ENCODE data around the gene ERCC2.
"Not testable (repeated sequence)": the region's sequence is repeated elsewhere in the genome, so short reads cannot be mapped to it uniquely, and the experiment has no call there.

ERCC2 gene

DNA sequence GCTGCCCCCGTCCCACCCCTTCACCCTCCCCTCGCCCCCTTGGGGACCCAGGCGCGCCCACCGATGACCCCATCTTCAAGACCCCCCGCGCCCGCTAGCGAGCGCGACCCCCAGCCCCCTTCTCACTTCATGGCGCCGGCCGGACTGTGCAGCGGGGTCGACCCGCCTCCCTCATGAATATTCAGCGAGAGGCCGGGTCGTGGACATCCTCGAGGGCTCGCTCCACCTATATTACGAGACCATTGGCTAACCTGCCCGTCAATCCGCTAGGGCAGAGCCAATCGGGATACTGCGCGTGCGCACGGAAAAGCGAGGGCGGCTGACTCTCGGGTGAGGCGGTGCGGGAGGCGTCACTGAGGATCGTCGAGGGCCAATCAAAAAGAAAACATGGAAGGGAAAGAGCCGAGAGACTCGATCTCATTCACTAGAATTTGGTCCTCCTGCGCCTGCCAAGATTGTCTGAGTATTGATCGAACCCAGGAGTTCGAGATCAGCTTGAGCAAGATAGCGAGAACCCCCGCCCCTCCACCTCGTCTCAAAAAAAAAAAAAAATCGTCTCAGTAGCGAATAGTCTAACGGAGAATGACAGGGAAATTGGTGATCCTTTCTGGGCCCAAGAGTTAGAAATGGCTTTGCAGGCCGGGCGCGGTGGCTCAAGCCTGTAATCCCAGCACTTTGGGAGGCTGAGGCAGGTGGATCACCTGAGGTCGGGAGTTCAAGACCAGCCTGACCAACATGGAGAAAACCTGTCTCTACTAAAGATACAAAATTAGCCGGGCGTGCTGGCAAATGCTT lies at the start of gene ERCC2:
Gene ERCC2 (minus strand): TSS at position 164 of the 795 bp plus-strand sequence. CDS start 33 bp downstream, at position 131.
- DNase-seq: peak; percentile 99

DNA sequence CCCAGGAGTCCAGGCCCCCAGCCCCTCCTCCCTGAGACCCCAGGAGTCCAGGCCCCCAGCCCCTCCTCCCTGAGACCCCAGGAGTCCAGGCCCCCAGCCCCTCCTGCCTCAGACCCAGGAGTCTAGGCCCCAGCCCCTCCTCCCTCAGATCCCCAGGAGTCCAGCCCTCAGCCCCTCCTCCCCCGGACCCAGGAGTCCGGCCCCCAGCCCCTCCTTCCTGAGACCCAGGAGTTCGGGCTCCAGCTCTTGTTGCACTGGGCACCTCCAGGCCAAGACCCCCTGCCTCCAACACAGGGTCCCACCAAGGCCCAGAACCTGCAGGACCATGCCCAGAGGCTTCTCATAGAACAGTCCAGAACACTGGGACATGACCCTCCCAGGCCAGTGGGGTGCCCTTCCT lies 49.5 kb upstream of the ERCC2 start:
- no peak for DNase-seq

DNA sequence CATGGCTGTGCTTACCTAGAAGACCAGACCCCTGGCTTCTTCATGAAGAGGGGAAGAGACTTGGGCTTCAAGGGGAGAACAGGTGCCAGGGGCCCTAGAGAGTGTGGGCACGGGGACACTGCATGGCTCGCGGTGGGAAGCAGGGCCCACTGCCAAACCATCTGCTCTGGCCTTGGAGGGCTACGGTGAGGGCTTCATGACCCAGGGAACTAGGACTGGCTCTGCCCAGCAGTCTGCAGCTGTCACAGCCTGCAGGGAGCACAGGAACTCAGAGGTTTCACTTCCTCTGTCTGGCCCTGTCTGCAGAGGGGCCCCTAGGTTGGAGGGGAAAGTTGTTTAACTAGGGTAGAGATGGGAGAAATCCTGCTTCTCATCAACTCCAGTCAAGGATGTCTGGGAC lies 49.0 kb upstream of the ERCC2 start:
- DNase-seq: peak; percentile 62

DNA sequence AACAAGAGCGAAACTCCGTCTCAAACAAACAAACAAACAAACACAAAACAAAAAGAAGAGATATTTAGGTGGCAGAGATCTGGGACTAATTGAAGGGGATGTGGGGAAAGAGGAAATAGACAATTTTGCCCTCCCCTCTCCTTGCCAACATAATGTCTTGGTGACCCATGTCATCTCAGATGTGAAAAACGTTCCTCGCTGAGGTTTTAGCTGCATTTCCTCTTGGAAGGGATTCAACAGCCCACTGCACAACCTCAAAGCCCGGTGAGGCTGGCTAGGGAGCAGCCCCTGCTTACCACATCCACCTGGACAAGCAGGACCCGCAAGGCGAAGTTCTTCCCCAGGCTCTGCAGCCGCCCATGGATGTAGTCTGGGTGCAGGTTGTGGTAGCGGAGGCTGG lies 48.4 kb upstream of the ERCC2 start:
- DNase-seq: no peak

DNA sequence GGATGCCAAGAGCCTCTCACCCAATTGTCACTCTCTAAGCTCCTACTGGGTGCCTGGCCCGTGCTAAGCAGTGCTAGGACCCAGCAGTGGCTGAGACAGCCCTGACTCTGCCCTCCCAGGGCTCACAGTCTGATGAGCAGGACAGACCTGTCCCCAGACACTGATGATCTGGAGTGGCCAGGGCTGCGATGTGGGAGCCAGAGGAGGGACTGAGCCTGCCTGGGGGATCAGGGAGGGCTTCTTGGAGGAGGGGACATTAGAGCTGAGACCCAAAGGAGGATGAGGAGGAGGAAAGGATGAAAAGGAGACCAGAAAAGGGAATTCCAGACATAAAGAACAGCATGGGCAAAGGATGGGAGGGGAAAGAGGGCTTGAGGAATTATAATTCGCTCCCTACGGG lies 46.8 kb upstream of the ERCC2 start:
- DNase-seq: no peak

DNA sequence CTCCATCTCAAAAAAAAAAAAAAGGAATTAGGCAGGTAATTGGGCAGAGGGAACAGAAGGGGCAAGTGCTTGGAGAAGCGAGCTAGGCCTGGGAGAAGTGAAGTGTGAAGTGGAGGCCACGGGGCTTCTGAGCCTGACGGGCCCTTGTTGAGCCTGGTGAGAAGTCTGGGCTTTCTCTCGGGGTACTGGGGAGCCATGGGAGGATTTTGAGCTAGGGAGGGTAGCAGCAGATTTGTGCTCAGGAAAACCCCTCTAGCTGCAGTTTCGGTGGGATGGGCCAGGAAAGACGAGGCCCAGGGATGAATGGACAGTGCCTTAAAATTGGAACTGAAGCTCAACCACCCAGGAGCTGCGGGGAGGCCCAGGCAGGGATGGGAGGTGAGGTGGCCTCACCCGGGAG lies 44.1 kb upstream of the ERCC2 start:
- no peak for DNase-seq

DNA sequence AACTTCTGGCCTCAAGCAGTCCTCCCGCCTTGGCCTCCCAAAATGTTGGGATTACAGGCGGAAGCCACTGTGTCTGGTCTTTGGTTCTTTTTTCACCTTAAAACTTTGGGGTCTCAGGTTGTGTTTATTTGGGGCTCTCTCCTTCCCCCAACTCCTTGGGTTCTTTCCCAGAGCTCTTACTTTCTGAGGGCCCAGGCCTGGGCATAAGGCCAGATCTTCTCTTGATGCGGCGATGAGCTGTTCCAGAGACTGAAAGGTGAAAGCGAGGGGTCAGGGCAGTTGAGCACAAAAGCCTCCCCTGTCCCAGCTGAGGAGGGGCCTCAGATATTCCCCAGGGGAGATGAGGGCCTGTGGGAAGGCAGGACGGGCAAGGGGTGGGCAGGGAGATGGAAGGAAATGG lies 43.1 kb upstream of the ERCC2 start:
- DNase-seq: no peak

DNA sequence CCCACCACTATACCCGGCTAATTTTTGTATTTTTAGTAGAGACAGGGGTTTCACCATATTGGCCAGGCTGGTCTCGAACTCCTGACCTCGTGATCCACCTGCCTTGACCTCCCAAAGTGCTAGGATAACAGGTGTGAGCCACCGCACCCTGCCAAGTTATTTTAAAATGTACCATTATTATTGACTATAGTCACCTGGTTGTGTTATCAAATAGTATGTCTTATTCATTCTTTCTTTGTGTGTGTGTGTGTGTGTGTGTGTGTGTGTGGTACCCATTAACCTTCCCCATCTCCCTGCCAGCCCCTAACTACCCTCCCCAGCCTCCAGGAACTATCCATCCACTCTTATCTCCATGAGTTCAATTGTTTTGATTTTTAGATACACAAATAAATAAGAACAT lies 40.0 kb upstream of the ERCC2 start:
- not testable (repeated sequence) for DNase-seq

DNA sequence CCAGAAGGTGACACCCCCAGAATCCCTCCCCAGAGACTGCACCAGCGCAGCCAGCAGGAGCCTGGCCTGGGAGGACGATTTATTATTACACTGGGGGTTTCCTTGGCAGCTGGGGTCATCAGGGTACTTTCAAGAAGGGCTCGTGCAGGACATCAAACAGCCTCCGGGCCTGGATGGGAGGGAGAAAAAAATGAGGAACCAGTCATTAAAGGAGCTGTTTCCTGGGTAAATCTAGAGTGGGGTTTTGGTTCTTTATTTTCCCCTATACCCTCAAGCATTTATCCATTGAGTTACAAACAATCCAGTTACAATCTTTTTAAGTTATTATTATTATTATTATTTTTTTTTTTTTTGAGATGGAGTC lies 39.2 kb upstream of the ERCC2 start:
- no peak for DNase-seq

DNA sequence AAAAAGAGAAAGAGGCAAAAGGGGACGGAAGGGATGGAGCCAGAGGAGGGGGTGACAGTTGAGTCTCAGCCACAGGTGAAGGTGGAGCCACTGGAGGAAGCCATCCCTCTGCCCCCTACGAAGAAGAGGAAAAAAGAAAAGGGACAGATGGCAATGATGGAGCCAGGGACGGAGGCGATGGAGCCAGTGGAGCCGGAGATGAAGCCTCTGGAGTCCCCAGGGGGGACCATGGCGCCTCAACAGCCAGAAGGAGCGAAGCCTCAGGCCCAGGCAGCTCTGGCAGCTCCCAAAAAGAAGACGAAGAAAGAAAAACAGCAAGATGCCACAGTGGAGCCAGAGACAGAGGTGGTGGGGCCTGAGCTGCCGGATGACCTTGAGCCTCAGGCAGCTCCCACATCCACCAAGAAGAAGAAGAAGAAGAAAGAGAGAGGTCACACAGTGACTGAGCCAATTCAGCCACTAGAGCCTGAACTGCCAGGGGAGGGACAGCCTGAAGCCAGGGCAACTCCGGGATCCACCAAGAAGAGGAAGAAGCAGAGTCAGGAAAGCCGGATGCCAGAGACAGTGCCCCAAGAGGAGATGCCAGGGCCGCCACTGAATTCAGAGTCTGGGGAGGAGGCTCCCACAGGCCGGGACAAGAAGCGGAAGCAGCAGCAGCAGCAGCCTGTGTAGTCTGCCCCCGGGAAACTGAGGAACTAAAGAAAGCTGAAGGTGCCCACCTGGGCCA lies 38.6 kb upstream of the ERCC2 start:
- DNase-seq: no peak

DNA sequence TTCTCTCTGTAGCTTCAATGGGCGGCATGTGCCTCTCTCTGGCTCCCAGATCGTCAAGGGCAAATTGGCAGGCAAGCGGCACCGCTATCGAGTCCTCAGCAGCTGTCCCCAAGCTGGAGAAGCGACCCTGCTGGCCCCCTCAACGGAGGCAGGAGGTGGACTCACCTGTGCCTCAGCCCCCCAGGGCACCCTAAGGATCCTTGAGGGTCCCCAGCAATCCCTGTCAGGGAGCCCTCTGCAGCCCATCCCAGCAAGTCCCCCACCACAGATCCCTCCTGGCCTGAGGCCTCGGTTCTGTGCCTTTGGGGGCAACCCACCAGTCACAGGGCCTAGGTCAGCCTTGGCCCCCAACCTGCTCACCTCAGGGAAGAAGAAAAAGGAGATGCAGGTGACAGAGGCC lies 37.7 kb upstream of the ERCC2 start:
- no peak for DNase-seq

DNA sequence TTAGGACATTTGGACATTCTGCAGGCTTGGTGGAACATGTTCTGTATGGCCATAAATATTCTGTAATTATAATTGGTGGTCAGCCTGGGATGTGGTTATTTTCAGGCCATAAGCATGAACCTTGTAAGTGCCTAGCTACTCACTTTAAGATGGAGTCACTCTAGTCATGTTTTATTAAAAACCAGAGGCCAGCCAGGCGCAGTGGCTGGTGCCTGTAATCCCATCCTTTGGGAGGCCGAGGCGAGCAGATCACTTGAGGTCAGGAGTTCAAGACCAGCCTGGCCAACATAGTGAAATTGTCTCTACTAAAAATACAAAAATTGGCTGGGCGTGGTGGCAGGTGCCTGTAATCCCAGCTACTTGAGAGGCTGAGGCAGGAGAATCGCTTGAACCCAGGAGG lies 37.2 kb upstream of the ERCC2 start:
- not testable (repeated sequence) for DNase-seq

DNA sequence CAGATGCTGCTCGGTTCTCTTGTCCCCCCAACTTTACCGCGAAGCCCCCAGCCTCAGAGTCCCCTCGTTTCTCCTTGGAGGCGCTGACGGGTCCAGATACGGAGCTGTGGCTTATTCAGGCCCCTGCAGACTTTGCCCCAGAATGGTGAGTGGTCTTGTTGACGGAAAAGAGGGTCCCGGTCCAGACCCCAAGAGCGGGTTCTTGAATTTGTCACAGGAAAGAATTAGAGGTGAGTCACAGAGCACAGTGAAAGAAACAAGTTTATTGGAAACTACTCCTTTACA lies 36.7 kb upstream of the ERCC2 start:
- no peak for DNase-seq

DNA sequence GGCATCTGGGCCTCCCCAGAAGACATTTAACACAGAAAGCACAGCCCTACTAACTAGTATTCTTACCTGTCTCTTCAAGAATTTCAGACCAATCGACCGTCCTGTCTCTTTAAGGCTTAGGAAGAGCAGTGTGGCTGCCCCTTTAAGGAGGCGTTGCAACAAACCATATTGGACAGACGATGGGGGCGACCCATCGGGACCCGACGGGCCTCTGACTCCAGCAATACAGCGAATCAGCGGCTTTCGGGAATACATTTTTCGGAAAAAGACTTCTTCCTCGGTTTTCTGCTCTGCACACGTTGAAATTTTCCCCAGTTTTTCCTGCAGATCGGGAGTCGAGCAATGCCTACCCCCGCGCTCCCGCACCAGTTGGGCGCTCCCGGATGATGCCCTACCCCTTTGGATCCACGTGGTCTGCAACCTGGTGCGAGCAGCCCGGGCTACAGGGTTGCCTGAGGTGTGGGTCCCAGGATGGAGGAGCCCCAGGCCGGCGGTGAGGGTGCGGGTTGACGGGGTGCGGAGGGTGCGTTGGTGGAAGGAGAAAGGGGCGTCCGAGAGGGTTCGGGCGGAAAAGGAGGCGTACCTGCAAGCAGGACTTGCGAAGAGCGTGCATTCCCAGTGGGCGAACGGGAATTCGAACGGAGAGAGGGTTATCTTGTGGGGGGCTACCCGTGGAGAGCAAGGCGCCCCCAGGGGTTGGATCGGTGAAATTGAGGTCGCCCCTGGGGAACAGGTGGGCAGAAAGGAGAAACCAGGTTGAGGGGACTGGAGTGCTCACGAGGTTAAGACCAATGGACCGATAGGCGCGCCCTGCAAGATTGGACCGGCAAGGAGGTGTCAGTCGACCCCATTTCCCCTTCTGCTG lies 36.1 kb upstream of the ERCC2 start, which contains the start of gene POLR1G:
Gene POLR1G (plus strand): TSS at position 419 of the 865 bp plus-strand sequence. CDS start 53 bp downstream, at position 472.
- peak; percentile 93 for DNase-seq

DNA sequence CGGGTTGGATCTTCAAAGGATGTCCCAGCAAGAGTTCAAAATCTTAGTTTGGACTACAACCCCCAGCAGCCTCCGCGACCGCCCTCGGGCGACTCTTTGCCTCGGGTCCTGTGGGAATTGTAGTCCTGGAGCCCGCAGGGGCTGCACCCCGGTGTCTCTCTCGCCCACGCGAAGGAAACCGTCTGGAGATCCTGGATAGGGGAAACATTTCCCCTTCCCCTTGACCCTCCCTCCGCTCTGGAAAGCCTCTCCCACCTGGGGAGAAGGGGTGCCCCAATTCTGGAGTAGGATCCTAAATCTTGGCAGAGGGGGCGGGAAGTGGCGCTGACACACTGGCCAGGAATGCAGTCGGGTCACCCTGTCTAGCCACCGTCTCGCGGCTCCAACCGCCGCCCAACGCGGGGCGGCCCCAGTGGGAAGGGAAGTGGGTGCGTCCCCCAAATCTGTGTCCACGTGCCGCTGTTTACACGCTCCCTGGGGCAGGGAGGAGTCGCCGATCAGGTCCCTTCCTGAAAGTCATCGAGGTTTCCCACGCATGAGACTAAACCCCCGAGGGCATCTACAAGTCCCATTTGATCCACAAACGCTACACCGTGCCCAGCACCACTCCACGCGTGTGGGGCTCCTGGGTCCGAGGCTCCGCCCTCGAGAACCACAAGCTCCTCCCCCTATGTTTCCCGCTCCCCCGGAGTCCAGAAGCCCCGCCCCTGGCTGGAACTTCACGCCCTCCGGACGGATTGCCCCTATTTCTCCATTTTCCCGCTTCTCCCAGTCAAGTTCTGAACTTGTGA lies 35.3 kb upstream of the ERCC2 start:
- DNase-seq: peak; percentile 94

DNA sequence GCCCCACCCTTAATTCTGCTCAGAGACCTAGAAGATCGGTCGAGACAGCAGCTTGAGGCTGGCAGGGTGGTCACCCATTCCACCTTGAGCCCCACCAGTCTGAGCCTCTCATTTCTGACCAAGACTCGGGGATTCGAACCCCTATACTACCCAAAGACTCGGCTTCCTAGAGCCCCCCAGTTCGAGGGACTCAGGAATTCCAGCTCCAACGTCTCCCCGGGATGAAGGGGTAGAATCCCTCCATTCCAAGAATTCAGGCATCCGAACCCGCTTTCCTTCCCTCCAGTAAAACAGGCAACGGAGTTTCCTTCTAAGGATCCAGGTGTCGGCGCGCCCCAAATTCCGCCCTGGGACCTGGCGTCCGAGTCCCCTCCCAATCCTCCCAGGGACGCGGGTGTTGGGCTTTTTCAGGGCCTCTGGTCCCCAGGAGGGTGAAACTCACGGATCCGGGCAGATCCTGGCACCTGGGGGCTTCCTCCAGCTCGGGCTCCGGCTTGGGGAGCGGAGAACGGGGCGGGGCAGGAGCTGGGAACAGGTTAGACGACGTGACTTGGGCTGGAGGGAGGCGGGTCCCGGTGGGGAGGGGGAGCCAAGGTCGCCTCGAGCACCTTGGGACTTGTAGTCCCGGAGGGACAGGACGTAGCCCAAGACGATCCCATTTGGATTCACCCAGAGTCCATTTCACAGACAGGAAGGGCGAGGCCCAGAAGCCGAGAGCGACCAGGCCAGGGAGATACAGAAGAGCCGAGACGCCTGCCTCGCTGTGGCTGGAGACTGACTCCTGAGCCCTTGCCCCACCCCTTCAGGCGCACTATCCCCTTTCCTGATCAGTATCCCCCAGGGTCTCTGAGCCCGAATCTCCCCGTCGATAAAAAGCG lies 34.4 kb upstream of the ERCC2 start, which contains the start of gene PPP1R13L:
Gene PPP1R13L (minus strand): TSS at position 513 of the 878 bp plus-strand sequence. CDS start 6,751 bp downstream, outside the sequence.
- peak; percentile 75 for DNase-seq

DNA sequence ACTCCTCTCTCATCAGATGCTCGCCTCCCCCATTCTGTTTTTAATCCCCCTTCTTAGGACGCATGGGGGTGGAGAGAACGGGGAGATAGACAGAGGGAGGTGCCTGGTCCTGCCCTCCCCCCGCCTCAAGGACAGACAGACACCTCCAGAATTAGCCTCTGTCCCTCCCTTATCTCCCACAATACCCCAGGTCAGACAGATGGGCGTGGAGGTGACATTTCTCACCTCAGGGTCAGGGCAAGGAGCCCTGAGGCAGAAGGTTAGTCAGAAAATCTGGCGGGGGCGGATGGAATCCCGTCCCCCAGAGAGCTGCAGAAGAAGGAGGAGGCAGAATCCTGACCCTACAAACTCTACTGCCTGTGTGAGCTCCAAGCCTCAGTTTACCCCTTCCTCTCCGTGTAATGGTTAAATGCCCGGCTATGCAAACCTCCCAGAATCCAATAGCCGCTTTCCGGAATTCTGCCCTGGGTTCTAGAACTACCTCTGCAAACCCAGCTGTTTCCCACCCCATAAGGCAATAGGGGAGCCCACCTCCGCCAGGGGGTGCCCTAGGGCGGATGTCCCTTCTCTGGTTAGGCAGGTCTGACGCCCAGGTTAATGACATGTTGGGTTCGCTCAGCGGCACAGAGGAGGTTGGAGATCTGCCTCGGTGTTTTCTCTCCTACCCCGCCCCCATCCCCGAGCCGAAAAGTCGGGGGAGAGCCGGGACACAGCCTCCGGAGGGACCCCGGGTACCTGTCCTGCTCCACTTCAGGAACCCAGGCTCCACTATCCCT lies 33.6 kb upstream of the ERCC2 start:
- DNase-seq: peak; percentile 79

DNA sequence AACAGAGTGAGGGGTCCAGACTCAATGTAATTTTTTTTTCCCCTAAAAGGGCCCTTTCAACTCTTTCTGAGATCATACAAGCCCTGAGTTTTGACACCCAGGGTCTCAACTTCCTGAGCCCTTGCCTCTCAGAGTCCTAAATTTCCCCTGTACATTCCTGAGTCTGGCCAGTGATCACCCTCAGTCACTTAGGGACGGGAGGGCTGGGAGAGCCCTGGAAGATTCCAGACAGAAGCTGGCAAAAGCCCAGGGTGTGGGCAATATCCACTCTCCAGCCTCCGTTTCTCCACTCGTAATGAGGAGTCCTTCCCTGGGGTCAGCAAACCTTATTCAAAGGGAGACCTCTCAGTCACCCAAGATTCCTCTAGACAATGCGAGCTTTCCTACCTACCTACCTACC lies 32.9 kb upstream of the ERCC2 start:
- DNase-seq: no peak

DNA sequence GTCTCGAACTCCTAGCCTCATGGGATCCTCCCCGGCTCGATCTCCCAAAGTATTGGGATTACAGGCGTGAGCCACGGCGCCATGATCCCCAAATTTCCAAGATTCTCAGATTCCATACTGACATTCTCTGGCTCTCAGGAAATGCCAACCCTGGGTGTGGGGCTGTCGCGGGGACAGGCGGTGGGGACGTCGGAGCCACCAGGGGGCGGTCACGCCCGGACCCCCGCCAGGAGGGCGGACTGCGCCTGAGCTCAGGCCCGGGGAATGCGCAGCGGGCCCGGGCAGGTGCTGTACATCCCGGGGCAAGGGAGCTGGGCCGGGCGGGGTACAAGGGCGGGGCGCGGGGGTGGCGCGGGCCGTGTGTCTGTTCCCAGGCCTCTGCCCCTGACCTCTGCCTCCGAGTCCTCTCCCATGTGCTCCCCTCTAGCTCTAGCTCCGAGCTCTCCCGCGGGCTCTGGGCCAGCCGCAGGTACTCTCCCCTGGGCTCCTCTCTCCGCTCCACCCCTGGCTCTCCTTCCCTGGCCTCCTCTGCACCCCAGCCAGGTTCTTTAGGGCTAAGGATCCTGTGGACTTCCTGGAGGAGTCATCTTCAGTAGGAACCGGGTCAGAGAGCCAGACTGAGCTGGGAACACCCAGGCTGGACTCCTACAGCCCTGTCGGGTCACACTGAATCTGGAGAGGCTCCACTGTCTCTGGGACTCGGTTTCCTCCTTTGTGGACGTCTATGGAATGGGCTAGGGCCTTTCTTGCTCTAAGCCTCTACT lies 32.1 kb upstream of the ERCC2 start:
- DNase-seq: peak; percentile 70

DNA sequence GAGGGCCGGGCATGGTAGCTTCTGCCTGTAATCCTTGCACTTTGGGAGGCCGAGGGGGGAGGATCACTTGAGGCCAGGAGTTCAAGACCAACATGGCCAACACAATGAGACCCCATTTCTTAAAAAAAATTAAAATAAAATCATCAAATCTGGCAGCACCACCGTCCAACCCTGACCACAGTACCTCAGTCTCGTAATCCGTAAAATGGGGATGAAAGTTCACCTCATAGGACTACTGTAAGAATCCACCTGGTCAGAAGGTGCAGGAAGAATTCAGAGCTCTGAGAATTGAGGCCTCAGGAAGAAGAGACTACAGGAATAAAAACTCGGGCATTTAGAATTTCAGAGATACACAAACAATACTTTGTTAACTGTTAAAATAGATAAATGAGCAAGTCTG lies 31.4 kb upstream of the ERCC2 start:
- no peak for DNase-seq
